C4-2B (cell line): ENCODE results near the gene ZNF688.

Experiments
- CTCF ChIP-seq: fragments of 450-650 bp; conservative IDR thresholded peaks from 2 replicates; pipeline ENCODE4 v1.5.1; 2017; ENCODE audit warnings: mild to moderate bottlenecking
- ZFX ChIP-seq: fragments of 450-650 bp; IDR thresholded peaks from 2 replicates; pipeline ENCODE4 v1.6.1; 2017

GRCh38 chr16:30602616-30603277, 31.2 kb upstream of the ZNF688 start:
- TF ChIP-seq CTCF (no peak), ZFX (no peak)
